ENCODE measurements around the gene SMARCA2. TPM values are rescaled to one million over a fixed set of nuclear protein-coding genes. Genes with fewer than 3 reads are reported as not detected.
A peak's percentile ranks its signal among the peaks of the same experiment; 100 is the strongest.

The SMARCA2 gene
- total RNA-seq, 6 experiments from 2014 or later: 73.2 to 113 (median 96.6) TPM

- Mint-ChIP-seq H3K4me3 (0 out of 2 replicates have a peak overlapping the region, but pooled peaks have one; percentile 4), H3K27ac (peak overlapping the region; percentile 56), H3K36me3 (ENCODE audit: low read depth) (peaks cover 46% of the 10 kb centered on the region), H3K27me3 (ENCODE audit: insufficient read depth) (no peaks in the 10 kb centered on the region; the same call in none of the 2 replicates), H3K4me1 (ENCODE audit: low read depth) (peaks cover 26% of the 10 kb centered on the region), H3K9me3 (no peaks in the 10 kb centered on the region)
- no peak for DNase-seq
- TF ChIP-seq CTCF (IDR thresholded peaks at IDR 0.05): no peak
These were observed 177.3 kb downstream of the SMARCA2 start for GRCh38 chr9:2192356-2192979.

DNA sequence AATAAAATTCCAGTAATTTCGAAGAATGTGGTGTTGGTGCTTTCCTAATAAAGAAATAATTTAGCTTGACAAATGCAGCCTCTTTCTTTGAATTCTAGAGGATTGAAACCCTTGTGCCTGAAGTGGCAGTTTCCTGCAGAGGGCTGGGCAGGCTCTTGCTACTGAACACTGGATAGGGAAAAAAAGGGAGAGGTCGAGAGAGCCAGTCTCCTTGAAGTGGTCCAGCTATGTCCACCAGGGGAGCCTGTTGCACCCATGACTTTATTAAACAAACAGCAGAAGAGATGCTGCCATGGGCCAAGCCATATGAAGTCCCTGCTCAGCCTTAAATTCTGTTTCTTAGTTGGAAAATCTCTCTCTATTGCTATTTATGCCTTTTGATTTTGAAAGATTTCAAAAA is 178.4 kb downstream of the SMARCA2 start:
- peak; percentile 29; the same call in 1 of the 2 replicates for TF ChIP-seq CTCF (IDR thresholded peaks at IDR 0.05)
- peak overlapping the region; percentile 10; the same call in 1 of the 2 replicates for H3K27ac Mint-ChIP-seq
- no peak overlapping the region for H3K4me3 Mint-ChIP-seq
- no peaks in the 10 kb centered on the region; the same call in none of the 2 replicates for H3K27me3 Mint-ChIP-seq (ENCODE audit: insufficient read depth)
- H3K9me3 Mint-ChIP-seq: no peaks in the 10 kb centered on the region
- H3K4me1 Mint-ChIP-seq (ENCODE audit: low read depth): peaks cover 23% of the 10 kb centered on the region
- no peak for DNase-seq
- H3K36me3 Mint-ChIP-seq (ENCODE audit: low read depth): peaks cover 43% of the 10 kb centered on the region

GRCh38 chr9:2195211-2195610 is 180.1 kb downstream of the SMARCA2 start:
- DNase-seq: no peak
- Mint-ChIP-seq H3K27ac (no peak overlapping the region), H3K9me3 (no peaks in the 10 kb centered on the region), H3K4me1 (ENCODE audit: low read depth) (peaks cover 19% of the 10 kb centered on the region), H3K27me3 (ENCODE audit: insufficient read depth) (no peaks in the 10 kb centered on the region; the same call in 1 of the 2 replicates), H3K4me3 (no peak overlapping the region), H3K36me3 (ENCODE audit: low read depth) (peaks cover 40% of the 10 kb centered on the region)
- TF ChIP-seq CTCF (IDR thresholded peaks at IDR 0.05): no peak

DNA sequence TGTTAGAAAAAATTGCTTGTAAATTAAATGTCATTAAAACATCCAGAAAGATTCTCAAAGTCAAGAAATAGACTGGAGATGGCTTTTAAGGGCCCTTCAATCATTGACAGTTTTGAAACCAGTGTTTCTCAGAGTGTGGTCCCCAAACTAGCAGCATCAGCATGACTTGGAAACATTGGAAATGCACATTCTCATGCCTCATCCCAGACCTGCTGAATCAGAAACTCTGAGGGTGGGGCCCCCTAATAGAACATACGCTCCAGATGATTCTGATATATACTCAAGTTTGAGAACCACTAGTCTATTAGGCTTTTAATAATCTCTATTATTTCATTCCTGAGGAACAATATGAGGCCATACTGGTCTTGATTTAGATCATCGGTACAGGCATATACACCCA is 181.6 kb downstream of the SMARCA2 start:
- Mint-ChIP-seq H3K4me1 (ENCODE audit: low read depth) (peaks cover 17% of the 10 kb centered on the region), H3K27me3 (ENCODE audit: insufficient read depth) (no peaks in the 10 kb centered on the region; the same call in 1 of the 2 replicates), H3K9me3 (no peaks in the 10 kb centered on the region), H3K36me3 (ENCODE audit: low read depth) (peaks cover 42% of the 10 kb centered on the region), H3K4me3 (no peak overlapping the region), H3K27ac (no peak overlapping the region)
- no peak for TF ChIP-seq CTCF (IDR thresholded peaks at IDR 0.05)
- no peak for DNase-seq

GRCh38 chr9:2198956-2199635 is 183.9 kb downstream of the SMARCA2 start:
- H3K27me3 Mint-ChIP-seq (ENCODE audit: insufficient read depth): no peaks in the 10 kb centered on the region; the same call in 1 of the 2 replicates
- no peak for TF ChIP-seq CTCF (IDR thresholded peaks at IDR 0.05)
- no peak overlapping the region for H3K4me3 Mint-ChIP-seq
- no peaks in the 10 kb centered on the region for H3K9me3 Mint-ChIP-seq
- H3K36me3 Mint-ChIP-seq (ENCODE audit: low read depth): peaks cover 29% of the 10 kb centered on the region
- no peaks in the 10 kb centered on the region for H3K4me1 Mint-ChIP-seq (ENCODE audit: low read depth)
- no peak for DNase-seq
- H3K27ac Mint-ChIP-seq: no peak overlapping the region

Data from HFFc6 (cell line).